ENCODE results near the gene STX5.
"Not testable (repeated sequence)": the region's sequence is repeated elsewhere in the genome, so short reads cannot be mapped to it uniquely, and the experiment has no call there.

Gene STX5

GRCh38 chr11:62777389-62777788, 54.5 kb downstream of the STX5 start:
- DNase-seq (ENCODE audit: low read depth, low spot score), result no peak
- WGBS (ENCODE audit: insufficient coverage, insufficient read length), result no CpG with 5 or more reads among the region's 2 CpGs

GRCh38 chr11:62775646-62776045, 56.2 kb downstream of the STX5 start:
- Histone ChIP-seq H3K9me3 (ENCODE audit: control insufficient read depth, insufficient read depth, low read length) (no peaks in the 10 kb centered on the region), H3K4me3 (ENCODE audit: low read length) (no peak overlapping the region), H3K4me1 (ENCODE audit: control insufficient read depth, insufficient read depth, low read length) (no peaks in the 10 kb centered on the region), H3K36me3 (ENCODE audit: control insufficient read depth, insufficient read depth, low read length) (peaks cover 16% of the 10 kb centered on the region), H3K27me3 (ENCODE audit: control insufficient read depth, insufficient read depth, low read length) (no peaks in the 10 kb centered on the region), H3K27ac (ENCODE audit: low read length) (no peak overlapping the region)
- WGBS (ENCODE audit: insufficient coverage, insufficient read length), result no CpG with 5 or more reads among the region's 17 CpGs
- DNase-seq (ENCODE audit: low read depth, low spot score), result no peak

More at GRCh38 chr11:62777389-62777788, 54.5 kb downstream of the STX5 start:
- peaks cover 22% of the 10 kb centered on the region for H3K36me3 ChIP-seq (ENCODE audit: control insufficient read depth, insufficient read depth, low read length)
- H3K27me3 ChIP-seq (ENCODE audit: control insufficient read depth, insufficient read depth, low read length), result no peaks in the 10 kb centered on the region
- no peaks in the 10 kb centered on the region for H3K4me1 ChIP-seq (ENCODE audit: control insufficient read depth, insufficient read depth, low read length)
- no peaks in the 10 kb centered on the region for H3K9me3 ChIP-seq (ENCODE audit: control insufficient read depth, insufficient read depth, low read length)
- H3K4me3 ChIP-seq (ENCODE audit: low read length), result no peak overlapping the region
- no peak overlapping the region for H3K27ac ChIP-seq (ENCODE audit: low read length)

- H3K27ac ChIP-seq (ENCODE audit: low read length), result no peak overlapping the region
- no peaks in the 10 kb centered on the region for H3K27me3 ChIP-seq (ENCODE audit: control insufficient read depth, insufficient read depth, low read length)
- H3K36me3 ChIP-seq (ENCODE audit: control insufficient read depth, insufficient read depth, low read length), result peaks cover 16% of the 10 kb centered on the region
- WGBS (ENCODE audit: insufficient coverage, insufficient read length), result no CpG with 5 or more reads among the region's 6 CpGs
- no peak overlapping the region for H3K4me3 ChIP-seq (ENCODE audit: low read length)
- H3K4me1 ChIP-seq (ENCODE audit: control insufficient read depth, insufficient read depth, low read length), result peaks cover 3% of the 10 kb centered on the region; the same call in 1 of the 2 replicates
- DNase-seq (ENCODE audit: low read depth, low spot score), result no peak
- no peaks in the 10 kb centered on the region for H3K9me3 ChIP-seq (ENCODE audit: control insufficient read depth, insufficient read depth, low read length)
These were observed 57.4 kb downstream of the STX5 start for GRCh38 chr11:62774407-62774806.

GRCh38 chr11:62771144-62772021, 60.5 kb downstream of the STX5 start, which contains the start of gene TAF6L:
Gene TAF6L, plus strand, starts transcription at chr11:62771396. Its CDS starts 4,388 bp downstream, at chr11:62775784.
- Histone ChIP-seq H3K27ac (ENCODE audit: low read length) (peak within 1 kb of the TSS; percentile 12), H3K4me3 (ENCODE audit: low read length) (peak within 1 kb of the TSS; percentile 90), H3K9me3 (ENCODE audit: control insufficient read depth, insufficient read depth, low read length) (no peaks in the 10 kb centered on the region), H3K27me3 (ENCODE audit: control insufficient read depth, insufficient read depth, low read length) (no peaks in the 10 kb centered on the region), H3K36me3 (ENCODE audit: control insufficient read depth, insufficient read depth, low read length) (peaks cover 16% of the 10 kb centered on the region), H3K4me1 (ENCODE audit: control insufficient read depth, insufficient read depth, low read length) (peaks cover 3% of the 10 kb centered on the region; the same call in 1 of the 2 replicates)
- no peak for DNase-seq (ENCODE audit: low read depth, low spot score)
- no CpG with 5 or more reads among the region's 60 CpGs for WGBS (ENCODE audit: insufficient coverage, insufficient read length)

GRCh38 chr11:62770778-62771143, 61.1 kb downstream of the STX5 start:
- peaks cover 3% of the 10 kb centered on the region; the same call in 1 of the 2 replicates for H3K4me1 ChIP-seq (ENCODE audit: control insufficient read depth, insufficient read depth, low read length)
- no peaks in the 10 kb centered on the region for H3K9me3 ChIP-seq (ENCODE audit: control insufficient read depth, insufficient read depth, low read length)
- peak overlapping the region; percentile 27; the same call in 1 of the 2 replicates for H3K4me3 ChIP-seq (ENCODE audit: low read length)
- no peak for DNase-seq (ENCODE audit: low read depth, low spot score)
- no CpG with 5 or more reads among the region's 18 CpGs for WGBS (ENCODE audit: insufficient coverage, insufficient read length)
- peaks cover 15% of the 10 kb centered on the region for H3K36me3 ChIP-seq (ENCODE audit: control insufficient read depth, insufficient read depth, low read length)
- H3K27me3 ChIP-seq (ENCODE audit: control insufficient read depth, insufficient read depth, low read length), result no peaks in the 10 kb centered on the region
- peak overlapping the region; percentile 12 for H3K27ac ChIP-seq (ENCODE audit: low read length)

- not testable (repeated sequence) for H3K4me3 ChIP-seq (ENCODE audit: low read length); H3K36me3 ChIP-seq (ENCODE audit: control insufficient read depth, insufficient read depth, low read length); H3K9me3 ChIP-seq (ENCODE audit: control insufficient read depth, insufficient read depth, low read length); H3K27ac ChIP-seq (ENCODE audit: low read length); H3K27me3 ChIP-seq (ENCODE audit: control insufficient read depth, insufficient read depth, low read length); H3K4me1 ChIP-seq (ENCODE audit: control insufficient read depth, insufficient read depth, low read length); DNase-seq (ENCODE audit: low read depth, low spot score)
- WGBS (ENCODE audit: insufficient coverage, insufficient read length), result no CpG with 5 or more reads among the region's 9 CpGs
These were observed 71.0 kb downstream of the STX5 start for GRCh38 chr11:62760867-62761227.

GRCh38 chr11:62757846-62758788, 73.7 kb downstream of the STX5 start:
- 0 out of 2 replicates have a peak, but pooled peaks cover 1% of the 10 kb centered on the region for H3K36me3 ChIP-seq (ENCODE audit: control insufficient read depth, insufficient read depth, low read length)
- H3K4me1 ChIP-seq (ENCODE audit: control insufficient read depth, insufficient read depth, low read length), result no peaks in the 10 kb centered on the region
- peak; percentile 86 for DNase-seq (ENCODE audit: low read depth, low spot score)
- no peaks in the 10 kb centered on the region for H3K9me3 ChIP-seq (ENCODE audit: control insufficient read depth, insufficient read depth, low read length)
- peak overlapping the region; percentile 44; the same call in 1 of the 2 replicates for H3K4me3 ChIP-seq (ENCODE audit: low read length)
- peak overlapping the region; percentile 20 for H3K27ac ChIP-seq (ENCODE audit: low read length)
- no peaks in the 10 kb centered on the region for H3K27me3 ChIP-seq (ENCODE audit: control insufficient read depth, insufficient read depth, low read length)
- no CpG with 5 or more reads among the region's 9 CpGs for WGBS (ENCODE audit: insufficient coverage, insufficient read length)

Measured in iPS DF 6.9 (cell line).